Mesodermal cell (in vitro differentiated cells): ENCODE data around the gene MDN1. TPM values are rescaled to one million over a fixed set of nuclear protein-coding genes. Genes with fewer than 3 reads are reported as not detected.
"Not testable (repeated sequence)": the region's sequence is repeated elsewhere in the genome, so short reads cannot be mapped to it uniquely, and the experiment has no call there.

ENCODE experiments used
- H3K27ac ChIP-seq: 2 replicates; pipeline ENCODE4 v1.7.0; 2013; ENCODE audit warnings: mild to moderate bottlenecking, low read depth, low read length, moderate library complexity; ENCODE audit not compliant: severe bottlenecking
- H3K36me3 ChIP-seq: 2 replicates; pipeline ENCODE4 v1.7.1; 2013; ENCODE audit warnings: mild to moderate bottlenecking, low read length, moderate library complexity; ENCODE audit not compliant: control insufficient read depth, insufficient read depth
- H3K4me1 ChIP-seq: one replicate; pipeline ENCODE4 v1.7.1; 2013; ENCODE audit warnings: mild to moderate bottlenecking, low read length; ENCODE audit not compliant: insufficient read depth, control insufficient read depth, poor library complexity, severe bottlenecking
- H3K4me3 ChIP-seq: 2 replicates; pipeline ENCODE4 v1.7.0; 2013; ENCODE audit warnings: low read length, control low read depth, mild to moderate bottlenecking; ENCODE audit not compliant: insufficient read depth, poor library complexity, severe bottlenecking; ENCODE audit errors: extremely low read depth
- H3K9me3 ChIP-seq: 2 replicates; pipeline ENCODE4 v1.7.1; 2013; ENCODE audit warnings: mild to moderate bottlenecking, low read length, moderate library complexity; ENCODE audit not compliant: control insufficient read depth
- WGBS, 2 experiments: methylation state at CpG; one replicate each; pipeline ENCODE4 v1.1.5; 2013; ENCODE audit warnings: missing lambda C conversion rate in 2 of 2; ENCODE audit not compliant: insufficient coverage in 2 of 2; 5-methylcytosine and 5-hydroxymethylcytosine counted together
- polyA plus RNA-seq, 2 experiments: library from polyadenylated mRNA; stranded (reverse); fragments of 50-300 nt; gene quantifications; one replicate each; pipeline ENCODE4 v1.2.3, GENCODE V29; 2013

MDN1 gene
- polyA plus RNA-seq (2013, experiment 1 of 2): 20.3 TPM
- polyA plus RNA-seq (2013, experiment 2 of 2): 13.7 TPM

GRCh38 chr6:89819336-89820130 lies at the start of gene MDN1:
Gene MDN1, minus strand, starts transcription at chr6:89819794. Its CDS starts 187 bp downstream, at chr6:89819607.
- 1 to 2% methylated on average over 59 to 65 of the region's 65 CpGs for WGBS, 2 experiments
- Histone ChIP-seq H3K9me3 (no peaks in the 10 kb centered on the region), H3K36me3 (peaks cover 2% of the 10 kb centered on the region), H3K27ac (peak within 1 kb of the TSS; percentile 84), H3K4me3 (peak within 1 kb of the TSS; percentile 97), H3K4me1 (peaks cover 3% of the 10 kb centered on the region)

GRCh38 chr6:89866024-89866678 lies 46.6 kb upstream of the MDN1 start:
- H3K27ac ChIP-seq: no peak overlapping the region
- H3K9me3 ChIP-seq: no peaks in the 10 kb centered on the region
- H3K4me1 ChIP-seq: no peaks in the 10 kb centered on the region
- H3K36me3 ChIP-seq: peaks cover 81% of the 10 kb centered on the region
- WGBS, 2 experiments: 100% methylated on average over 1 of the region's 6 CpGs; no CpG with 5 or more reads in 1 of the 2 experiments
- H3K4me3 ChIP-seq: no peak overlapping the region

- H3K27ac ChIP-seq: no peak overlapping the region
- WGBS, 2 experiments: no CpG with 5 or more reads among the region's 2 CpGs
- H3K36me3 ChIP-seq: peaks cover 82% of the 10 kb centered on the region
- H3K9me3 ChIP-seq: no peaks in the 10 kb centered on the region
- no peaks in the 10 kb centered on the region for H3K4me1 ChIP-seq
- no peak overlapping the region for H3K4me3 ChIP-seq
Measured at GRCh38 chr6:89862698-89863097, 43.1 kb upstream of the MDN1 start.

GRCh38 chr6:89862273-89862672 lies 42.7 kb upstream of the MDN1 start:
- Histone ChIP-seq H3K4me3 (no peak overlapping the region), H3K36me3 (peaks cover 82% of the 10 kb centered on the region), H3K27ac (no peak overlapping the region), H3K9me3 (no peaks in the 10 kb centered on the region), H3K4me1 (no peaks in the 10 kb centered on the region)
- 98 to 100% methylated on average over 5 of the region's 5 CpGs for WGBS, 2 experiments

- Histone ChIP-seq H3K9me3 (no peaks in the 10 kb centered on the region), H3K36me3 (peaks cover 85% of the 10 kb centered on the region)
- 90 to 100% methylated on average over 2 to 3 of the region's 4 CpGs for WGBS, 2 experiments
Measured at GRCh38 chr6:89859744-89860143, 40.1 kb upstream of the MDN1 start.

GRCh38 chr6:89858041-89858440 lies 38.4 kb upstream of the MDN1 start:
- WGBS, 2 experiments: no CpG with 5 or more reads among the region's 1 CpG
- no peak overlapping the region for H3K27ac ChIP-seq
- H3K36me3 ChIP-seq: peaks cover 84% of the 10 kb centered on the region
- no peak overlapping the region for H3K4me3 ChIP-seq
- H3K4me1 ChIP-seq: no peaks in the 10 kb centered on the region
- H3K9me3 ChIP-seq: no peaks in the 10 kb centered on the region

More at GRCh38 chr6:89859744-89860143, 40.1 kb upstream of the MDN1 start:
- no peak overlapping the region for H3K27ac ChIP-seq
- H3K4me1 ChIP-seq: no peaks in the 10 kb centered on the region
- H3K4me3 ChIP-seq: no peak overlapping the region

- no CpG with 5 or more reads among the region's 1 CpG for whole genome bisulfite sequencing, 2 experiments
- Histone ChIP-seq H3K4me1 (no peaks in the 10 kb centered on the region), H3K4me3 (no peak overlapping the region), H3K9me3 (no peaks in the 10 kb centered on the region), H3K36me3 (peaks cover 73% of the 10 kb centered on the region), H3K27ac (no peak overlapping the region)
Measured at GRCh38 chr6:89853068-89853467, 33.5 kb upstream of the MDN1 start.

- peaks cover 49% of the 10 kb centered on the region for H3K36me3 ChIP-seq
- not testable (repeated sequence) for H3K9me3 ChIP-seq, H3K4me1 ChIP-seq, H3K4me3 ChIP-seq, H3K27ac ChIP-seq
- WGBS, 2 experiments: 96 to 100% methylated on average over 2 to 5 of the region's 5 CpGs
Measured at GRCh38 chr6:89847513-89847912, 27.9 kb upstream of the MDN1 start.

- Histone ChIP-seq H3K4me3 (no peak overlapping the region), H3K4me1 (peaks cover 6% of the 10 kb centered on the region), H3K27ac (no peak overlapping the region), H3K36me3 (peaks cover 35% of the 10 kb centered on the region), H3K9me3 (no peaks in the 10 kb centered on the region)
- WGBS, 2 experiments: 100% methylated on average over 1 of the region's 3 CpGs; no CpG with 5 or more reads in 1 of the 2 experiments
Measured at GRCh38 chr6:89843070-89843469, 23.5 kb upstream of the MDN1 start.

- Histone ChIP-seq H3K36me3 (peaks cover 35% of the 10 kb centered on the region), H3K4me1 (peaks cover 6% of the 10 kb centered on the region), H3K4me3 (no peak overlapping the region), H3K9me3 (no peaks in the 10 kb centered on the region), H3K27ac (no peak overlapping the region)
- WGBS, 2 experiments: 100% methylated on average over 2 of the region's 2 CpGs; no CpG with 5 or more reads in 1 of the 2 experiments
Measured at GRCh38 chr6:89842228-89842627, 22.6 kb upstream of the MDN1 start.

- no peak overlapping the region for H3K4me3 ChIP-seq
- peaks cover 6% of the 10 kb centered on the region for H3K4me1 ChIP-seq
- peak overlapping the region; percentile 58 for H3K27ac ChIP-seq
- WGBS, 2 experiments: 85 to 96% methylated on average over 3 of the region's 3 CpGs
- no peaks in the 10 kb centered on the region for H3K9me3 ChIP-seq
- H3K36me3 ChIP-seq: peaks cover 33% of the 10 kb centered on the region
Measured at GRCh38 chr6:89840538-89840937, 20.9 kb upstream of the MDN1 start.
